Hematopoietic multipotent progenitor cell treated with erythropoietin and hydrocortisone succinate and interleukin-3 and kit ligand, for 15 days (in vitro differentiated cells): ENCODE measurements around the gene NAV2.

Experiments
- DNase-seq: peaks from one replicate; pipeline ENCODE4 v3.0.0-alpha.2; 2015; ENCODE audit warnings: low spot score

The NAV2 gene

DNA sequence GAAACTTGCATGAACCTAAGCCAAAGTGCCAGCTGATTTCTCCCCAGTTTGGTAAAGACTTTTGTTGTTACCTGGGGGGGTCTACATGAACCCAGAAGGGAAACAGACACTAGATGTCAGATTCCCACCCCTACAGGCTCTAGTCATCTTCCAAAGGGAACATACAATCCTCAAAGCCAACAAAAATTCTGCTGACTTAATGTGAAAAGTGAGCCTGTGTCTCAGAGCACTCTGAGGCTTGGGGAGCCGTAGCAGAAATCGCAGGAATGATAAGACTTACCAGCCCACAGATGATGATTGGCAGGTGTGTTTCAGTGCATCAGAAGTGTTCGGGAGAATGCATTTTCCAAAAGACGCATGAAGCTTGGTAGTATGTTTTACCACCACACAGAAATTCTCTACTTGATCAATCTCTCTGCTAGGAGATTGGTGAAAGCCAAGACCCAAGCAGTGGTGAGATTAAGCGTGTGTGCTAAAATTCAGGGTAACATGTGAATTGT is 260.5 kb downstream of the NAV2 start:
- DNase-seq, result no peak

- DNase-seq, result no peak
These were observed 262.2 kb downstream of the NAV2 start for GRCh38 chr11:19974886-19975285.

- DNase-seq, result no peak
These were observed 262.9 kb downstream of the NAV2 start for GRCh38 chr11:19975414-19975990.

DNA sequence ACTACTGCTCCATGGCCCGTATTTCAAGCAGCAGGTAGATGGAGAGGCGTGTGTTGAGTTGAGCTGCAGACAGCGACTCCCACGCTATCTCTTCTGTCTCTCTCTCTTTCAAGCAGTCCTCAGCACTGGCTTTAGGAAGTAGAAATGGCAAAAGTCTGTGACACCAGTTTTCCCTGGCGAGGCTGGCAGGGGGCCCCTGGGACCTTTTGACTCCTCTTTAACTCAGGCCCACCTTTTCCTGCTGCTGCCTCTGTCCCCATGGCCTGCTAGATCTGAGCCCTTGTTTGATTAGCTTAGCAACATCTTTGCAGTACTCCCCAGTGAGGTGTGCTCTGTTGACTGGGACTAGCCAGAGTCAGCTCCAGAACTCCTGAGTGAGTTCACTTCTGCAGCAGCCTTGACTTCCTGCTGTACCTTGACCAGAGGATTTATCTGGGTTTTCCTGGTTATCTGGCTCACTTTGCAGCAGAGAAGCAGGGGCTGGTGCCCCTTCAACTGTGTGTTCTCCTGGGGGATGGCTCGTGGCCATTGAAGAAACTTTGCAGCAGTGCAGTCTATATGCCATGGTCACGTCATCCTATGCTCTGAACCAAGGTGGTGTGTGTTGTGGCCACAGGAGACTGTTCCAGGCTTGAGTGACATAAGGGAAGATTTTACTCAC is 263.8 kb downstream of the NAV2 start:
- no peak for DNase-seq

DNA sequence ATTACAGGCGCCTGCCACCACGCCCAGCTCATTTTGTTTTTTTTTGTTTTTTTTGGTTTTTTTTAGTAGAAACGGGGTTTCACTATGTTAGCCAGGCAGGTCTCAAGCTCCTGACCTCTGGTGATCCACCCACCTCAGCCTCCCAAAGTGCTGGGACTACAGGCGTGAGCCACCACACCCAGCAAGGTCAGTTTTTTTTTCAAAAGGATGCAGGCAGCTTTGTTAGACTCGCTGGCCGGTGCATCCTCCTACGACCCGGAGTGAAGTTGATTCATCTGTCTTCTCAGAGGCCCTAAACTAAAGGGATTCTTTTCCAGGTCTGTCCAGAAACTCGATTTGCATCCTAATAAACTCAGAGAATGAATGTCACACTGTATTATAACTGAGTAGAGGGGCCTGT is 265.3 kb downstream of the NAV2 start:
- DNase-seq, result no peak

- DNase-seq, result no peak
These were observed 266.3 kb downstream of the NAV2 start for GRCh38 chr11:19978668-19979518.

- no peak for DNase-seq
These were observed 266.8 kb downstream of the NAV2 start for GRCh38 chr11:19979519-19979845.

DNA sequence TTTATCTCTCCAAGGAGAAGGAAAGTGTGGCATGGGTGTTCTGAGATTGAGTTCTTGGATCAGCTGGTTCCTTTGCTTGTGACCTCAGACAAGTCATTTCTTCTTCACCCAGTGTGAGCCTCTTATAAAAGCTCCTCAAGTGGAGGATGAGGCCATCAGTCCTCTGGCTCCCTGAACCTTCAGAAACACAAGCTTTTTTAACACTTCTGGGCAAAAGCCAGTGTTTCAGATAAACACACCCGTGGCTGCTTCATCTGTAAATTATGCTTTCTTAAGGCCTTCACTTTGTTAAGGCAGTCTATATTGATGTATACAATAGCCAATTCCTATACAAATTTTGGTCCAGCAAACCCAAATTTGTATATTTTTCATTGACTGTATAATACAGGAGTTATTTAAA is 267.8 kb downstream of the NAV2 start:
- DNase-seq, result no peak

DNA sequence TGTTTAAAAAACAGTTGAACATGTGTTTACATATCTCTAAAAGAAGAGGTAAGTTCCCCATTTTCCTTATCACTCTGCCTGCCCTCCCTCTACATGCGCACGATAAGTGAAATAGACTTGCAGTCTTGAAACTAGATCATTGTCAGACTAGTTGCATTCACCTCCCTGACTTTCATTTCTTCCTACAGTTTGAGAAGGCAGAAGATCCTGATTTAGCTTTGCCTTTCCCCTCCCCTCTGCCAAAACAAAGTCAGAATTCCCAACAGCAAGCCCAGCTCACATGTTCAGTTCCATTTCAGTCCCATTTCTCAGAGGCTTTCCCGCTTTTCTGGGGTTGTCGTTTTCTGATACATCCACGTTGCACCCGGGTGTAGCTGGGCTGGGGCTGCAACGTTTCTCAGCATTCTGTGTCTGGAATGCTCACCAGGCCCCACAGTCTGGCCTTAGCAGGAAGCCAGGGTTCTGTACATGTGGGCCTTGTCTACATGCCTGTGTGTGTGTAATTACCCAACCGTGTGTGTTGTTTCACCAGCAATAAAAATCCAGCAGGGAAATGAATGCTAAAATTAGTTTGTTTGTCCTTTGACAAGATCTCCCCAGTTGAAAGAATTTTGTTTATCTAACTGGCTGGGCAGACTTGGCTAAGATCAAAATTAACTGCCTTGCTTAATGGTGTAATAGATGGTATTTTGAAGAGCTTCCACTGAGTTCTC is 268.5 kb downstream of the NAV2 start:
- no peak for DNase-seq

DNA sequence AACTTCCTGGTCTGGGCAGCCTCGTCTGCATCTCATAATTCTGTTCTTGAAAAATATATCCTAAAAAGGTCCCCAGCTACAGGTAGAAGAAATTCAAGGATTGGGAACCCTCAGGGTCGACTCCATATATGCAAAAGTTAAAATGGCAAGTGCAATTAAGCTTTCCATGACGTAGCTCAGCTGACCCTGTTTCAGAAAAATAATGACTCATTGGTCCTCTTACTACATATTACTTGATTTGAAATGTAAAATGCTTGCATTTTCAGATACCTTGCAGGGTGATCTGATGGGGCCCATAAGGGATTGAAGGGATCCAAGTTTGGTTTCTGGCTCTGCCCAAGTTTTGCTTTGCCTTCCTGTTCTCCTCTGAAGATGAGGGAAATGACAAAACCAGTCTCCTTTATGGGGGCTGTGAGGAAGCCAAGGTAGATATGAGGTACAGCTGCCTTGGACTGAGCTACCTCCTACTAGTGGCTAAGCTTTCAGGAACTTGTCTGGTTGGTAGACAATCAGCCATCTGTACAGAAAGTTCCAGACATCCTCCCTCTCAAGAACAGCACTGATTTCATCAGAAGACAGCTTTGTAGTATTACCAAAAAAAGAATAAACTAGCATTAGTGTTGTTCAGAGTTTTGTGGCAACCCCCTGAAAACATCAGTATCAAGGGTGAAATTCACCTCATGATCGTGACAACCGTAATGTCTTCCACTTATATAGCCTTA is 270.3 kb downstream of the NAV2 start:
- no peak for DNase-seq

DNA sequence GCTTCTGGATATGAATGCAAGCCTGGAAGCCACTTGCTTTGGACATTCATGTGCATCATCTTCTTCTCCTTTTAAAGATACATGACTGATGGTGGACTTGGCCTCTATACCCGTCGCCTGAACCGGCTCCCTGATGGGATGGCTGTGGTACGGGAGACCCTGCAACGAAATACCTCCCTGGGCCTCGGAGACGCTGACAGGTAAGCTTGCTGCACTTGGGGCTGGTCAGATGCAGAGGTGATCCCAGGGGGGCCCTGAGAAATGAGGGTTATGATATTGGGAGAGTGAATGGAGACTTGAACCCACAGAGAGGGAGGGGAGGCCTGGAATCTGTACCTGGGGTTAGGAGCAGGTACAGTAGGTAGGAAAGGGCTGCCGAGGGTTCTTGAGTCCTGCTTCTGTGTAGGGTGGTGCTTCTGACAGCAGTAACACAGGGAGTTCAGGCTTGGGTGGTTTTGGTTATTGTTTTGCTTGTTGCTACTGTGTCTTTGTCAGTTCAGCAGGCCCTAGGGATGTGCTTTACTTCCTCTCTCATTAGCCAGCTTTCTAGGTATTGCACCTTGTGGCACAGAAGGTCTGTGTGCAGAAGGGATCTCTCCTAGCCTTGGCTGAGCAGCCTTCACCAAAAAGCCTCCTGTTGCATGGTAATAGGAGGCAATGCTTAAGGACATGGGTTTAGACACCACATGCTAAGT is 271.6 kb downstream of the NAV2 start:
- DNase-seq, result no peak

DNA sequence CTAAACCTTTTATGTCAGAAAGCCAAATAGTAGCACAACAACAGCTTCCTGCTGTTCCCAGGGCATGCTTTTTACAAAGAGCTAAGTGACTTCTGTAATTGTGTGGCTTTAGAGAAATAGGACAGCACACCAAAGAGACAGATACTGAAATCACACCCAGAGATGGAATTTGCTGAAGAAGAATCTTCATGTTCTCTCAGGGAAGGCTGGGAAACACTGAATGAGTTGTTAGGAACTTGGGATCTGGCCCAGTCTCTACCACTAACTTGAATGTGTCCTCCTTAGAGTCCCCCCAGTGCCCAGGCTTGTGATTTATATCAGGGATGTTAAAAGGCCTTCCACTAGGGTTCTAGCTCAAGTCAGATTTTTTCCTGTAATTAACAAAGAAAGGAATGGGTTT is 272.5 kb downstream of the NAV2 start:
- DNase-seq, result no peak

DNA sequence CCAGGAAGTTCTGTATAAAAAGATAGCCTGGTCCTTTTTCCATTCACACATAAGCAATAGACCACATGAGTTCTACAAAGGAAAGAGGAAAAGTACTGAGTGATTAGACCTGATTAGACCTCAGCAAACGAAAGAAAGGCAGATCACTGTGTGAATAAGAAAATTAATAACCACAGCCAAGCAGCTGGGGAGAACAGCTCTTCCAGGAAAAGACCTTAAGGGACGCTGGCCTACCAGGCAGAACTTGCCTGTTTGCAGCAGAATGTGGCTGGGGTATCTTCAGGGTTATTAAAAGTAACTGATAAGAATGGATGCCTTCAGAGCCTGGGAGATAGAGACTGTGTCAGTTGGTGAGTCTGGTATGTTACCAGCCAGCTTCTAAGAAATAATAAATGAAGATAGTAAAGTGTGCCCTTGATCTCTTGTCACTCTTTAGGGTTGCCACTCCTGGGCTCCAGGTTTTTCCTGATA is 274.7 kb downstream of the NAV2 start:
- DNase-seq, result no peak

DNA sequence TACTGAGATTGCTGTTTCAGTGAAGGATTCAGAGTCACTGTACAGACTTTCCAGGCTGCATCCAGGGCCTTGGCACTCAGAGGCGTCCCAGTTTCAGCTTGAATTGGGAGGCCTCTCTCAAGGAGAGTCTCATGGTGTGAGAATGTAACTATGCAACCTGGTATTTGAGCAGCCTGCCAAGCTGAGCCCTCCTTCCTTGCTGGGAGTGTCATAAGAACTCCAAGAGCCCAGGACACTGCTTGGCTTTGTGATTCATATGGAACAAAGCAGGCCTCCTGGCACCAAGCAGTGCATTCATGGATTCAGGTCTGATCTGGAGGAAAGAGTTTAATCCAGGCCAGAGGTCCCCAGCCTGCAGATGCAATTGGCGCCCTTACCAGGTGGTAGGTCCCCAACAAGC is 276.0 kb downstream of the NAV2 start:
- no peak for DNase-seq

GRCh38 chr11:19989191-19989590 is 276.6 kb downstream of the NAV2 start:
- DNase-seq, result no peak

DNA sequence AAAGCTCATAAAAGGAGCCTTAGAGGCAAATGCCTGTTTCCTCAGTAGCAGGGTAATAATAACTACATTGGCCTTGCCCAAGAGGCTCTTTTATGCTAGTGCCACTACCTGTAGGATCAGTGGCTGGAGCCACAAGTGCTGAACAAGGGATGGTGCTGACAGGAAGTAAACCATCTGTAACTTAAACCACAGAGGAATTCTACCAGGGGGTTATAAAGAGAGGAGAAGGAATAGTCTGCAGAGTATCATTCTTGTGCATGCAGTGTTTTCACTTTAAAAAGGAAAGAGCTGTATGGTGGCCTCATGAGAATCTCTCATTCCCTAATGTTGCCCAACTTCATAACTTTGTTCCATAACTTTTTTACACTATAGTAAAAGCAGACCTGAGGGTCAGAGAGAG is 279.5 kb downstream of the NAV2 start:
- DNase-seq, result no peak

DNA sequence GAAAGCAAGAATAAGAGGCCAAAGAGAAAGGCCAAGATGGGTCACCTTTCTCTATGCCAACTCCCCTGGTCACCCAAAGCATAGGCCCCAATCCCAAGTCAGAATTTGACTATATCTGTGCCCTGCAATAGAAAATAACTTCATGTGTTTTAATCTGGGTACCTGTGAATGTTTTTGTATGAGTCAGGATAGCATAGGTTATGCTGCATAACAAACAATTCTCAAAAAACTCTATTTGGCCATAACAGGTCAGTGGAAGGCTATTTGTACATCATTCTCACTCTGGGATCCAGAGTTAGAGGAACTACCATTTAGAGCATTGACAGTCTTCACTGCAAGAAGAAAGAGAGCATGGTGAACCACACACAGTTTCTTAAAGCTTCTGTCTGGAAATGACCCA is 280.4 kb downstream of the NAV2 start:
- no peak for DNase-seq

GRCh38 chr11:19994672-19995071 is 282.0 kb downstream of the NAV2 start:
- no peak for DNase-seq

DNA sequence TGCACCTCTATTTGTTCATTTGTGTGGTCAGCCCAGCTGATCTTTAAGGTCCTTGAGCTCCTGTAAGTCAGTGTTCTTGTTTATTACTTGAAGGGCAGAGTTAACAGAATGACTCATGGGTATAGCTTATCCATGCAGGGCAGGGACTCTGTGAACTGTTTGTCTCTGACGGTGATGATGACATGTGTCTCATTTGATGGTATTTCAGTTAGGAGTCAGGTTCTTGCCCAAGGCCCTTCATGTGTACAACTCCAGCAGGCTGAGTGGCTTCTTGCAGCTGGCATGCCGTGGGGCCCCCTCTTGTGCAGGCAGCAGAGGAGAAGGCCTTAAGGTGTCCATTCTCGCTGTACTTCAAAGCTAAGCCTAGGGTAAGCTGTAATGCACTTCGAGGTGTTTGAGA is 282.5 kb downstream of the NAV2 start:
- no peak for DNase-seq

DNA sequence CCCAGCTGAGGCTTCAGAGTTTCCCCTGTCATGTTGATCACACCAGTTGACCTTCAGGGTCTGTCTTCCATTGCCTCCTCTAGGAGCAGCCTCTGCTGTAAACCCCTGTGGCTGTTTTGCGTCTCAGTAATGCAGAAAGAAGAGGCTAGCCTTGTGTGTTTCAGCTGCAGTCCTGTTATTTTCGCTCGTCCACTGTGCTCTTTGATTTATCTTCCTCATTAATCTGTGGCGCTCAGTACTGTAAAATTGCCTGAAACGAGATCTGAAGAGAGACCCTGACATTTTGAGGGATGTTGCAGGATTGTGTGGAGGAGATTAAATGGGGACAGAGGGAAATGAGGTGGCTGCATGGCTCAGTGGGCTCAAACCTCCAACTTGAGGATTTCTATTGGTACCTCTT is 283.9 kb downstream of the NAV2 start:
- no peak for DNase-seq

GRCh38 chr11:20000022-20000350 is 287.3 kb downstream of the NAV2 start:
- DNase-seq, result no peak
